Subcutaneous preadipocyte (primary cell): ENCODE measurements around the gene DHRS2. TPM values are rescaled to one million over a fixed set of nuclear protein-coding genes. Genes with fewer than 3 reads are reported as not detected.

Experiments used
- total RNA-seq: library from RNA; depleted of rRNA; stranded (reverse); fragments of >200 nt; gene quantifications from 2 replicates; pipeline ENCODE4 v1.2.3, GENCODE V29; 2012

Gene DHRS2
- 0.37 and 0.39 TPM in 2 replicates for total RNA-seq

GRCh38 chr14:23636317-23637211 lies at the start of gene DHRS2:
DHRS2 (plus strand) TSS chr14:23636364; CDS start chr14:23638865, 2,501 bp downstream.

Other genes with a start within 250 kb of the DHRS2 start
- gene MYH6, start 228.1 kb upstream of the DHRS2 start, total RNA-seq, result not detected in 2 replicates
- gene MYH7, start 200.7 kb upstream of the DHRS2 start, total RNA-seq, result not detected in 2 replicates
- gene NGDN, start 166.7 kb upstream of the DHRS2 start, total RNA-seq, result 30.5 and 32.8 TPM in 2 replicates
- gene ZFHX2, start 84.6 kb upstream of the DHRS2 start, total RNA-seq, result 0.20 and 0.73 TPM in 2 replicates
- 15.8 and 17.8 TPM in 2 replicates for gene THTPA, start 80.1 kb upstream of the DHRS2 start, total RNA-seq
- gene AP1G2, start 68.6 kb upstream of the DHRS2 start, total RNA-seq, result 11.7 and 22.4 TPM in 2 replicates
- not detected in 2 replicates for gene JPH4, start 57.6 kb upstream of the DHRS2 start, total RNA-seq